Lung (tissue), 12 donors: Measurements from ENCODE around the gene PHETA1. TPM values are rescaled to one million over a fixed set of nuclear protein-coding genes. Genes with fewer than 3 reads are reported as not detected.
A peak's percentile ranks its signal among the peaks of the same experiment; 100 is the strongest.

ENCODE experiments used
- ATAC-seq: fragments of 200-7000 bp; cut with Tn5 transposase; one replicate; pipeline ENCODE4 v1.9.1; 2020; ENCODE audit warnings: moderate number of reproducible peaks; ENCODE audit not compliant: insufficient read depth, low FRiP score
- DNase-seq, 3 donors: peaks; one replicate each; pipeline ENCODE4 v3.0.0-alpha.2; 2013 to 2017
- H3K27ac ChIP-seq, 2 donors: one replicate each; pipeline ENCODE4 v1.5.1; 2013; ENCODE audit warnings: mild to moderate bottlenecking in 2 of 2, moderate library complexity in 2 of 2, control low read depth in 1 of 2, inconsistent platforms in 1 of 2, low read depth in 1 of 2, low read length in 1 of 2
- H3K27me3 ChIP-seq, 3 donors: one replicate each; pipeline ENCODE4 v1.5.1; 2013; ENCODE audit warnings: low read length in 2 of 3; ENCODE audit not compliant: control insufficient read depth in 3 of 3, insufficient read depth in 3 of 3
- H3K36me3 ChIP-seq, 4 donors: one replicate each; pipeline ENCODE4 v1.5.1; 2013; ENCODE audit warnings: low read length in 4 of 4, mild to moderate bottlenecking in 1 of 4, moderate library complexity in 1 of 4; ENCODE audit not compliant: control insufficient read depth in 4 of 4, insufficient read depth in 4 of 4
- H3K4me1 ChIP-seq, 5 donors: one replicate each; pipeline ENCODE4 v1.5.1; 2013; ENCODE audit warnings: low read length in 5 of 5, mild to moderate bottlenecking in 2 of 5, moderate library complexity in 1 of 5; ENCODE audit not compliant: control insufficient read depth in 5 of 5, insufficient read depth in 5 of 5
- H3K4me3 ChIP-seq: one replicate; pipeline ENCODE4 v1.5.1; 2013; ENCODE audit warnings: mild to moderate bottlenecking, control low read depth, moderate library complexity
- H3K9ac ChIP-seq, 2 donors: one replicate each; pipeline ENCODE4 v1.5.1; 2013; ENCODE audit warnings: low read length in 2 of 2, control low read depth in 1 of 2; ENCODE audit not compliant: insufficient read depth in 1 of 2
- H3K9me3 ChIP-seq, 4 donors: one replicate each; pipeline ENCODE4 v1.5.1; 2013; ENCODE audit warnings: low read length in 3 of 4, mild to moderate bottlenecking in 1 of 4, moderate library complexity in 1 of 4; ENCODE audit not compliant: control insufficient read depth in 4 of 4, insufficient read depth in 3 of 4
- WGBS, 2 donors: extraction: QIAGEN DNeasy Blood & Tissue Kit; methylation state at CpG; one replicate each; pipeline ENCODE4 v1.1.7; 2013; 5-methylcytosine and 5-hydroxymethylcytosine counted together
- polyA plus RNA-seq, 2 donors: library from polyadenylated mRNA; stranded (reverse); fragments of 200-250 nt; gene quantifications; one replicate each; pipeline ENCODE4 v1.2.1, GENCODE V29; 2013
- total RNA-seq, 2 donors: library from RNA; depleted of rRNA in 1 of 2; stranded (reverse); fragments of >200 nt in 1 of 2; gene quantifications; one replicate each; pipeline ENCODE4 v1.2.1, GENCODE V29; 2014 to 2021
- TF ChIP-seq, protein P1 (sequence below): IDR thresholded peaks from 2 replicates; pipeline ENCODE4 v1.5.1; 2012; ENCODE audit warnings: mild to moderate bottlenecking; ENCODE audit errors: control extremely low read depth, extremely low read depth
- donor health status: control.
- donor health status: control.
- donor health status: Bipolar disorder and iron deficiency.
- donor health status: healthy.
- donor health status: DM: yes; HTN: yes; CAD: no.

The PHETA1 gene
- total and polyA plus RNA-seq, 4 donors: 3.1 to 15.4 (median 13.2) TPM

GRCh38 chr12:111410431-111411184 lies 41.7 kb upstream of the PHETA1 start:
- no peak overlapping the region for H3K4me3 ChIP-seq

DNA sequence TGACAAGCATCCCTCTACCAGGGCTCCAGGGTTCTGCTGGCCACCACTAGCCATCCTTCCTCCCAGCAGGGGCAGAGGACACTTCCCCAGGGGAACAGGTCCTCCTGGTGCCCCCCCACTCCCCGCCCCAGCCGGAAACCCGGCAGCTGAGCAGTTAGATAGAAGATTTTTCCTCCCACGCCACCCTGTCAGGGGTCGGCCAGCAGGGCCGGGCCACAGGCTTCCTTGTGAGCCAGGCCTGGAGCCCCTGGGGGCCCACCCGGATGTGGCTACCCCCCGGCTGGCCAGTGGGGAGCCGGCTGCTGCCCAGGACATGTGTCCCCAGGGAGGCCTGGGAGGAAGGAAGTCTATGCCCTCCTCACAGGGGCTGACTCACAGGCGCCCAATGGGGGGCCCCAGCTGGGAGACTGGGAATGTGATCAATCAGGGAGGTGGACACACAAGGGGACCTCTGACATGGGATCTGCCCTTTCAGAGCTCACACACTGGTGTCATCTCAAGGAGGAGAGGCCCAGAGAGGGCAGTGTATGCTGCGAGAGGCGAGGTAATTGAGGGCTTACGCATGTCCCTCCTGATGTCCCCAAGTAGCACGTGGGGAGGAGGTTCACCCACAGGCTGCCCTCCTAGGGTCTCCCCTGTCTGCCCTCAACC lies 41.0 kb upstream of the PHETA1 start:
- 19 to 34% methylated on average over 14 of the region's 14 CpGs for WGBS, 2 donors
- H3K36me3 ChIP-seq: peaks cover 0 to 2% (median 0%) of the 10 kb centered on the region in 4 donors

More at GRCh38 chr12:111410431-111411184, 41.7 kb upstream of the PHETA1 start:
- peaks cover 0 to 6% (median 0%) of the 10 kb centered on the region in 4 donors for H3K36me3 ChIP-seq
- DNase-seq (no peak), ATAC-seq (no peak)
- H3K4me1 ChIP-seq: peaks cover 0 to 41% (median 25%) of the 10 kb centered on the region in 5 donors
- 65 to 66% methylated on average over 12 of the region's 12 CpGs for WGBS, 2 donors
- no peaks in the 10 kb centered on the region for H3K9me3 ChIP-seq
- H3K27ac ChIP-seq: peak overlapping the region; percentile 71 to 90
- H3K9ac ChIP-seq: no peak overlapping the region
- no peaks in the 10 kb centered on the region for H3K27me3 ChIP-seq
- TF ChIP-seq, protein P1, sequence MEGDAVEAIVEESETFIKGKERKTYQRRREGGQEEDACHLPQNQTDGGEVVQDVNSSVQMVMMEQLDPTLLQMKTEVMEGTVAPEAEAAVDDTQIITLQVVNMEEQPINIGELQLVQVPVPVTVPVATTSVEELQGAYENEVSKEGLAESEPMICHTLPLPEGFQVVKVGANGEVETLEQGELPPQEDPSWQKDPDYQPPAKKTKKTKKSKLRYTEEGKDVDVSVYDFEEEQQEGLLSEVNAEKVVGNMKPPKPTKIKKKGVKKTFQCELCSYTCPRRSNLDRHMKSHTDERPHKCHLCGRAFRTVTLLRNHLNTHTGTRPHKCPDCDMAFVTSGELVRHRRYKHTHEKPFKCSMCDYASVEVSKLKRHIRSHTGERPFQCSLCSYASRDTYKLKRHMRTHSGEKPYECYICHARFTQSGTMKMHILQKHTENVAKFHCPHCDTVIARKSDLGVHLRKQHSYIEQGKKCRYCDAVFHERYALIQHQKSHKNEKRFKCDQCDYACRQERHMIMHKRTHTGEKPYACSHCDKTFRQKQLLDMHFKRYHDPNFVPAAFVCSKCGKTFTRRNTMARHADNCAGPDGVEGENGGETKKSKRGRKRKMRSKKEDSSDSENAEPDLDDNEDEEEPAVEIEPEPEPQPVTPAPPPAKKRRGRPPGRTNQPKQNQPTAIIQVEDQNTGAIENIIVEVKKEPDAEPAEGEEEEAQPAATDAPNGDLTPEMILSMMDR: no peak

DNA sequence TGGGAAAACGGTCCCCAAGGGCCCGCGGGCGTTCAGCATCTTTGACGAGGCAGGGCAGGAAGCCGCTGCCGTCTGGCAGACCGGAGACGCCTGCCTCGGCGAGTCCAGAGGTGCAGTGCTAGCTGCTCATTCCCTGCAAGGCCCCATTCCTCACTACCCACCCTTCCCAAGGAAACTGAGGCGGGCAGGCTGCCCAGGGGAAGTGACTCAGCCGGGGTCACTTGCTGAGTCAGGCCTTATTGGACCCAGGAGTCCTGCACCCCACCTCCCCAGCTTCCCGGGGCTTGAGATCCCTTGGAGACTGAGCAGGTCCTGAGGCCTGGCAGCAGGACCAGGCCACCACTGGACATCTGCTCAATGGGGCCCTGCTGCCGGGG lies 40.5 kb upstream of the PHETA1 start:
- WGBS, 2 donors: 17 to 34% methylated on average over 15 of the region's 15 CpGs
- H3K9ac ChIP-seq: no peak overlapping the region

More for the DNA sequence above, 41.0 kb upstream of the PHETA1 start:
- DNase-seq (peak; percentile 33 to 62 (median 34)), ATAC-seq (no peak)
- peak overlapping the region; percentile 71 to 90 for H3K27ac ChIP-seq
- TF ChIP-seq, protein P1: no peak
- H3K9me3 ChIP-seq: no peaks in the 10 kb centered on the region
- no peaks in the 10 kb centered on the region for H3K27me3 ChIP-seq
- H3K9ac ChIP-seq: no peak overlapping the region
- no peak overlapping the region for H3K4me3 ChIP-seq
- H3K4me1 ChIP-seq: peaks cover 0 to 41% (median 25%) of the 10 kb centered on the region in 5 donors

More for the DNA sequence above, 40.5 kb upstream of the PHETA1 start:
- peak overlapping the region; percentile 71 to 90 for H3K27ac ChIP-seq
- no peak for ATAC-seq
- peaks cover 0 to 41% (median 25%) of the 10 kb centered on the region in 5 donors for H3K4me1 ChIP-seq
- H3K9me3 ChIP-seq: no peaks in the 10 kb centered on the region
- no peaks in the 10 kb centered on the region for H3K36me3 ChIP-seq
- H3K27me3 ChIP-seq: no peaks in the 10 kb centered on the region
- no peak for DNase-seq
- H3K4me3 ChIP-seq: no peak overlapping the region
- TF ChIP-seq, protein P1: no peak
